OCI-LY7 (cell line): Measurements from ENCODE around the gene ANKRD42. TPM values are rescaled to one million over a fixed set of nuclear protein-coding genes. Genes with fewer than 3 reads are reported as not detected.
A peak's percentile ranks its signal among the peaks of the same experiment; 100 is the strongest.

ENCODE experiments used
- BruUV-seq: library from RNA; stranded (reverse); fragments of 400-500 nt; replicated peaks from 2 replicates; lab custom pipeline; 2021; lab: Mats Ljungman, UMichigan
- CTCF ChIA-PET: fragments of 300-600 bp; sonication (Branson Sonifier 250); formaldehyde crosslinking; loops from one replicate; lab custom pipeline; 2022; ENCODE audit warnings: antibody characterized with exemption; ENCODE audit not compliant: unreplicated experiment; lab: Charles Lee
- POLR2A ChIA-PET: fragments of 300-600 bp; sonication (Branson Sonifier 250); formaldehyde crosslinking; loops from one replicate; lab custom pipeline; 2022; ENCODE audit warnings: antibody characterized with exemption; lab: Charles Lee
- DNase-seq: peaks from one replicate; pipeline ENCODE4 v3.0.0-alpha.2; 2015; ENCODE audit warnings: low spot score
- H2AFZ ChIP-seq: fragments of 200-600 bp; sonication (generic), shearing (Covaris generic); 2 replicates; pipeline ENCODE4 v1.6.1; 2014; ENCODE audit warnings: mild to moderate bottlenecking, antibody characterized with exemption, low read length, moderate library complexity
- H3K27ac ChIP-seq: fragments of 200-600 bp; sonication (generic); 2 replicates; pipeline ENCODE4 v1.5.1; 2014; ENCODE audit warnings: mixed run types, low read depth, mild to moderate bottlenecking, moderate library complexity, low read length, inconsistent platforms; ENCODE audit not compliant: poor library complexity, severe bottlenecking
- H3K36me3 ChIP-seq: fragments of 200-600 bp; sonication (generic); 2 replicates; pipeline ENCODE4 v1.6.1; 2014; ENCODE audit warnings: mild to moderate bottlenecking, antibody characterized with exemption, low read length, moderate library complexity, mixed read lengths; ENCODE audit not compliant: insufficient read depth
- H3K4me1 ChIP-seq: fragments of 200-600 bp; sonication (generic); 2 replicates; pipeline ENCODE4 v1.5.1; 2014; ENCODE audit warnings: mild to moderate bottlenecking, low read length; ENCODE audit not compliant: insufficient read depth, poor library complexity, severe bottlenecking
- H3K4me2 ChIP-seq: fragments of 200-600 bp; sonication (generic); 2 replicates; pipeline ENCODE4 v1.6.1; 2014; ENCODE audit warnings: mild to moderate bottlenecking, low read length
- H3K4me3 ChIP-seq: fragments of 200-600 bp; sonication (generic); 2 replicates; pipeline ENCODE4 v1.5.1; 2014; ENCODE audit warnings: mild to moderate bottlenecking, low read depth, low read length; ENCODE audit not compliant: poor library complexity, severe bottlenecking
- H3K79me2 ChIP-seq: fragments of 200-600 bp; sonication (generic); 2 replicates; pipeline ENCODE4 v1.6.1; 2016; ENCODE audit warnings: low read depth, mild to moderate bottlenecking, low read length, moderate library complexity, mixed read lengths; ENCODE audit not compliant: insufficient read depth
- H3K9me2 ChIP-seq: fragments of 200-600 bp; sonication (generic); 2 replicates; pipeline ENCODE4 v1.6.1; 2016; ENCODE audit warnings: mild to moderate bottlenecking, low read length, mixed read lengths; ENCODE audit not compliant: insufficient read depth
- H3K9me3 ChIP-seq: fragments of 200-600 bp; sonication (generic); 2 replicates; pipeline ENCODE4 v1.6.1; 2014; ENCODE audit warnings: mild to moderate bottlenecking, mixed run types, low read length, mixed read lengths
- H4K20me1 ChIP-seq: fragments of 200-600 bp; sonication (generic); 2 replicates; pipeline ENCODE4 v1.6.1; 2014; ENCODE audit warnings: mild to moderate bottlenecking, antibody characterized with exemption, low read length, moderate library complexity, mixed read lengths; ENCODE audit not compliant: insufficient read depth
- CTCF ChIP-seq: fragments of 200-600 bp; sonication (generic); conservative IDR thresholded peaks from 2 replicates; pipeline ENCODE4 v1.5.1; 2014; ENCODE audit warnings: mild to moderate bottlenecking, antibody characterized with exemption, low read length, moderate library complexity, mixed read lengths
- EZH2phosphoT487 ChIP-seq: fragments of 200-600 bp; sonication (generic); IDR thresholded peaks from 2 replicates; pipeline ENCODE4 v1.6.1; 2018; ENCODE audit warnings: low read depth, borderline replicate concordance, mild to moderate bottlenecking, mixed run types, antibody characterized with exemption, low read length, moderate library complexity, mixed read lengths
- intact Hi-C: fragments of 100-400 bp; cut with micrococcal nuclease; formaldehyde crosslinking; loops from one replicate; pipeline ENCODE4 v1.10.0; 2022; ENCODE audit not compliant: unreplicated experiment
- total RNA-seq, 2 experiments: library from RNA; depleted of rRNA in 1 of 2; stranded (reverse); fragments of >200 nt in 1 of 2; shearing (Covaris generic) in 1 of 2; gene quantifications; 2 replicates each; pipeline ENCODE4 v1.2.3, GENCODE V29; 2014 to 2022

Gene ANKRD42
- total RNA-seq, 2 experiments from 2014 or later, result 2.2 to 3.3 TPM

DNA sequence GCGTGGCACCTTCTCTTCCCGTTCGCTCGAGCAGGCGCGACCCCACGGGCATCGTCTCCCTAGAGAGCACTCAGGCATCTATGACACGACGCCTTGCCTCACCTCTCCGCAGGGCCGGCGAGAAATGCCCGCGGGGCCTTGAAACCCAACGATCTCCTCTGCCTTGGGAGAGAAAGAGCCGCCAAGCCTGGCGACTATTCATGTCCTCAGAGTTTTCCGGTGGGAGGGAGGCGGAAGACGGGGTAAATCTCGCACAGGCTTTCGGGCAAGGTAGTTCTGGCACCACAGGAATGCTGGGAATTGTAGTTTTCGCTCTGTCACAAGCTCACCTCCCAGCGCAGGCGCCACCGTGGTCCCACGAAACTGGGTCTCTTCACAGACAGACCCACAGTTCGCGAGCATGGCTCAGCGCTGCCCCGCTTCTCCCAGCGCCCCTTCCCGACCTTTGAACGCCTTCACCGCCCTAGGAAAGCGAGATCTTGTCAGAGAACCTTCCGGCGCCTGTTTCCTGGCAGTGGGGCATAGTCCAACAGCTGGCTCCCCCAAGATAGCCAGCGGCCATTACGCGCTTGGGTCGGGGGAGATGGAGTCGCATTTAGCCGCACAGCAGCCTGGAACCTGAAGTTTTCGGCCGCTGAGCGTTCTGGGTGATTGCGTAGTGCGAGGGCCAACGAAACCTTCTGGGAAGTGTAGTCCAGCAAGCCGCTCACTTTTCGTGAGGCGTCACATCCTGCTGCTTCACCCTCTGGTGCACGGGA is 92.4 kb downstream of the ANKRD42 start, which contains the start of gene CCDC90B:
CCDC90B (minus strand) TSS at position 597 of the 758 bp plus-strand sequence; CDS start at position 202, 395 bp downstream.
- TF ChIP-seq CTCF, result no peak
- no peak for TF ChIP-seq EZH2phosphoT487
- no TSS peak for BruUV-seq
- Histone ChIP-seq H3K9me3 (no peaks in the 10 kb centered on the region; the same call in 1 of the 2 replicates), H3K9me2 (no peaks in the 10 kb centered on the region), H3K36me3 (peaks cover 11% of the 10 kb centered on the region), H2AFZ (peak within 1 kb of the TSS; percentile 89), H3K4me3 (peak within 1 kb of the TSS; percentile 76), H3K4me2 (peak within 1 kb of the TSS; percentile 95), H3K27ac (peak within 1 kb of the TSS; percentile 76), H3K79me2 (peaks cover 25% of the 10 kb centered on the region), H4K20me1 (no peaks in the 10 kb centered on the region; the same call in 1 of the 2 replicates), H3K4me1 (peaks cover 60% of the 10 kb centered on the region)
- intact Hi-C loops, result loop anchor here (1.0 to 10.0 kb wide), 6 partner anchors 130 to 731 kb away; partner anchors contain the start of genes DDIAS, PRCP and RAB30
- CTCF ChIA-PET, result interaction anchor here (1.0 kb wide), 1 partner anchor 9 kb away, joined by 4 read pairs; no protein-coding TSS in a partner anchor
- POLR2A ChIA-PET, result interaction anchor here (1.0 to 1.7 kb wide), 3 partner anchors 10 to 385 kb away, joined by 3 to 5 read pairs (median 3); partner anchors contain the start of gene PRCP
- peak; percentile 98 for DNase-seq

DNA sequence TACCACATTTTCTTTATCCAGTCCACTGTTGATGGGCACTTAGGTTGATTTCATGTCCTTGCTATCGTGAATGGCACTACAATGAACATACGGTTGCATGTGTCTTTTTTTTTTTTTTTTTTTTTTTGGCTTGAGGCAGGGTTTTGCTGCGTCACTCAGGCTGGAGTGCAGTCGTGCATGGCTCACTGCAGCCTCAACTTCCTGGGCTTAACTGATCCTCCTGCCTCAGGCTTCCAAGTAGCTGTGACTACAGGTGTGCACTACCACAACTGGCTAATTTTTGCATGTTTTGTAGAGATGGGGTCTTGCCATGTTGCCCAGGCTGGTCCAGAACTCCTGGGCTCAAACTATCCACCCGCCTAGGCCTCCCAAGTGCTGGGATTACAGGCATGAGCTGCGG is 94.1 kb downstream of the ANKRD42 start:
- H3K4me1 ChIP-seq, result peaks cover 62% of the 10 kb centered on the region
- no TSS peak for BruUV-seq
- H4K20me1 ChIP-seq, result no peaks in the 10 kb centered on the region; the same call in 1 of the 2 replicates
- H3K9me3 ChIP-seq, result no peaks in the 10 kb centered on the region; the same call in 1 of the 2 replicates
- ChIA-PET POLR2A (interaction anchor here (1.1 to 1.6 kb wide), 4 partner anchors 11 to 392 kb away, joined by 3 to 5 read pairs (median 4); no protein-coding TSS in a partner anchor), CTCF (no interaction called here)
- H3K4me2 ChIP-seq, result peak overlapping the region; percentile 95
- peak overlapping the region; percentile 76 for H3K27ac ChIP-seq
- peak; percentile 89 for DNase-seq
- peak overlapping the region; percentile 42; the same call in 1 of the 2 replicates for H2AFZ ChIP-seq
- H3K4me3 ChIP-seq, result peak overlapping the region; percentile 1
- H3K79me2 ChIP-seq, result peaks cover 18% of the 10 kb centered on the region
- no peaks in the 10 kb centered on the region for H3K9me2 ChIP-seq
- intact Hi-C loops, result loop anchor here (2.0 to 10.0 kb wide), 5 partner anchors 215 to 733 kb away; partner anchors contain the start of gene RAB30
- TF ChIP-seq EZH2phosphoT487, result no peak
- no peak for TF ChIP-seq CTCF
- H3K36me3 ChIP-seq, result peaks cover 11% of the 10 kb centered on the region
